NB4 (cell line): ENCODE results near the gene CTDNEP1.

Experiments used
- DNase-seq: peaks from one replicate; pipeline ENCODE4 v3.0.0; 2010; ENCODE audit warnings: low read depth
- H3K4me3 ChIP-seq: one replicate; pipeline ENCODE4 v1.5.1; 2011; ENCODE audit warnings: mild to moderate bottlenecking, low read depth, low read length, moderate library complexity
- MYC ChIP-seq: IDR thresholded peaks from 2 replicates; pipeline ENCODE4 v1.6.1; 2011; ENCODE audit warnings: low read depth, low read length
- POLR2A ChIP-seq: IDR thresholded peaks from 2 replicates; pipeline ENCODE4 v1.6.1; 2011; ENCODE audit warnings: mild to moderate bottlenecking; ENCODE audit not compliant: insufficient read length; ENCODE audit errors: extremely low read depth
- TF ChIP-seq, protein P1 (sequence below): IDR thresholded peaks from one replicate; pipeline ENCODE4 v1.5.1; 2012; ENCODE audit warnings: low read depth, low read length
- TF ChIP-seq, protein P2 (sequence below): IDR thresholded peaks from 2 replicates; pipeline ENCODE4 v1.6.1; 2011; ENCODE audit warnings: low read depth, low read length

The CTDNEP1 gene

DNA sequence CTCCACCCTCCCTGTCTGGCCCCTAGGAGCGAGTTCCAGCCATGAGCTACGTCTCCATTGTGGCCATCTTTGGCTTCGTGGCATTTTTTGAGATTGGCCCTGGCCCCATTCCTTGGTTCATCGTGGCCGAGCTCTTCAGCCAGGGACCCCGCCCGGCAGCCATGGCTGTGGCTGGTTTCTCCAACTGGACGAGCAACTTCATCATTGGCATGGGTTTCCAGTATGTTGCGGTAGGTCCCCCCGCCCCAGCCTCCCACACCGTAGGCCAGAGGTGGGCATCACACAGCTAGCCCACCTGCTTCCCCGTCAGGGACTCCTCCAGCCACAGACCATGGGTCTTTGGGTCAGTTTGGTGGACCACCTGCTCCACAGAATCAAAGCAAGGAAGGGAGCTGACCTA is 34.1 kb upstream of the CTDNEP1 start:
- no peak for DNase-seq
- no peak overlapping the region for H3K4me3 ChIP-seq
- TF ChIP-seq, protein P1, sequence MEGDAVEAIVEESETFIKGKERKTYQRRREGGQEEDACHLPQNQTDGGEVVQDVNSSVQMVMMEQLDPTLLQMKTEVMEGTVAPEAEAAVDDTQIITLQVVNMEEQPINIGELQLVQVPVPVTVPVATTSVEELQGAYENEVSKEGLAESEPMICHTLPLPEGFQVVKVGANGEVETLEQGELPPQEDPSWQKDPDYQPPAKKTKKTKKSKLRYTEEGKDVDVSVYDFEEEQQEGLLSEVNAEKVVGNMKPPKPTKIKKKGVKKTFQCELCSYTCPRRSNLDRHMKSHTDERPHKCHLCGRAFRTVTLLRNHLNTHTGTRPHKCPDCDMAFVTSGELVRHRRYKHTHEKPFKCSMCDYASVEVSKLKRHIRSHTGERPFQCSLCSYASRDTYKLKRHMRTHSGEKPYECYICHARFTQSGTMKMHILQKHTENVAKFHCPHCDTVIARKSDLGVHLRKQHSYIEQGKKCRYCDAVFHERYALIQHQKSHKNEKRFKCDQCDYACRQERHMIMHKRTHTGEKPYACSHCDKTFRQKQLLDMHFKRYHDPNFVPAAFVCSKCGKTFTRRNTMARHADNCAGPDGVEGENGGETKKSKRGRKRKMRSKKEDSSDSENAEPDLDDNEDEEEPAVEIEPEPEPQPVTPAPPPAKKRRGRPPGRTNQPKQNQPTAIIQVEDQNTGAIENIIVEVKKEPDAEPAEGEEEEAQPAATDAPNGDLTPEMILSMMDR: no peak

DNA sequence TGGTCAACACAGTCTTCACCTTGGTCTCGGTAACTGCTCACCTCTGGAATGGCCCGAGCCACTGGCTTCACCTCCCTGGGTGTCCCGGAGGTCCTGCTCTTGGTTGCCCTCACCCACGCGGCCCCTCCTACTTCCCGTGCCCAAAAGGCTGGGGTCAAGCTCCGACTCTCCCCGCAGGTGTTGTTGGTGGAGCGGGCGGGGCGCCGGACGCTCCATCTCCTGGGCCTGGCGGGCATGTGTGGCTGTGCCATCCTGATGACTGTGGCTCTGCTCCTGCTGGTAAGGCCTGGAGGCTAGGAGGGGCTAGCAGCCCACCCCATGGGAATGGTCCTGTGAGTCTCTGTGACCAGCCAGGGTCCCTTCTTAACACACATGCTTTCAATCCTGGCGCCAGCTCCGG is 33.4 kb upstream of the CTDNEP1 start:
- DNase-seq: no peak
- H3K4me3 ChIP-seq: no peak overlapping the region
- TF ChIP-seq, protein P1: no peak
- TF ChIP-seq, protein P2, sequence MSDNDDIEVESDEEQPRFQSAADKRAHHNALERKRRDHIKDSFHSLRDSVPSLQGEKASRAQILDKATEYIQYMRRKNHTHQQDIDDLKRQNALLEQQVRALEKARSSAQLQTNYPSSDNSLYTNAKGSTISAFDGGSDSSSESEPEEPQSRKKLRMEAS: no peak
- TF ChIP-seq MYC: no peak
- TF ChIP-seq POLR2A: no peak

DNA sequence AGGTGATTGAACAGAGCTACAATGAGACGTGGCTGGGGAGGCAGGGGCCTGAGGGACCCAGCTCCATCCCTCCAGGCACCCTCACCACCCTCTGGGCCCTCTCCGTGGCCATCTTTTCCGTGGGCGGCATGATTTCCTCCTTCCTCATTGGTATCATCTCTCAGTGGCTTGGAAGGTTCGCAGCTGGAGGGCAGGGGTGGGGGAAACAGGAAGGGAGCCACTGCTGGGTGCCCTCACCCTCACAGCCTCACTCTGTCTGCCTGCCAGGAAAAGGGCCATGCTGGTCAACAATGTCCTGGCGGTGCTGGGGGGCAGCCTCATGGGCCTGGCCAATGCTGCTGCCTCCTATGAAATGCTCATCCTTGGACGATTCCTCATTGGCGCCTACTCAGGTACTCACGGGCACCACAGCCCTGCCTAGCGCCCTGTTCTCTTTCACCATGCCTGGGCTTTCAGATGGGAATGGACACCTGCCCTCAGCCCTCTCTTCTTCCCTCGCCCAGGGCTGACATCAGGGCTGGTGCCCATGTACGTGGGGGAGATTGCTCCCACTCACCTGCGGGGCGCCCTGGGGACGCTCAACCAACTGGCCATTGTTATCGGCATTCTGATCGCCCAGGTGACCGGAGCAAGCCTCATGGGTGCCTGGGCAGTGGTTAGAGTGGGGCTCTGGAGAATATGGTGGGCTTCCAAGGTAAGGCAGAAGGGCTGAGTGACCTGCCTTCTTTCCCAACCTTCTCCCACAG is 32.1 kb upstream of the CTDNEP1 start:
- DNase-seq: peak; percentile 23
- H3K4me3 ChIP-seq: no peak overlapping the region
- TF ChIP-seq, protein P2: no peak
- TF ChIP-seq, protein P1: no peak
- TF ChIP-seq POLR2A (no peak), MYC (no peak)

DNA sequence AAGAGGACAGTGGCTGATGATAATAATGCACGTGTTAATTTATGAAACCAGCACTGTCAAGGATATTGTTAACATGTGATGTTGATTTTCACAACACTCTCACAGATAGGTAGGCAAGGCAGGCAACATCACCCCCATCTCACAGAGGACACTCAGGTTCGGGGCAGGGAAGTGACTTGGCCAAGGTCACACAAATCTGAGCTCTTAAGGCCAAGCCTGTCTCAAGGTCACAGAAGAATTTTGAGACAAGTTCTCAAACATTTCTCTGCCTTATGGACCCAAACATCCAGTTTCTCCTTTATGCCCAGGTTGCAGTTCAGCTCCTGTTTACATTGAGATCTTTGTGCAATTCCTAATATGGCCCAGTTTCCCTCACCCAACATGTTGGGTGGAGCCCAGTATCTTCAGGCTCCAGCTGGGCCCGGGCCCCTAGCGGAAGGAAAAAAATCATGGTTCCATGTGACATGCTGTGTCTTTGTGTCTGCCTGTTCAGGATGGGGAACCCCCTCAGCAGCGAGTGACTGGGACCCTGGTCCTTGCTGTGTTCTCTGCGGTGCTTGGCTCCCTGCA is 31.3 kb upstream of the CTDNEP1 start:
- no peak overlapping the region for H3K4me3 ChIP-seq
- TF ChIP-seq MYC (no peak), POLR2A (no peak)
- TF ChIP-seq, protein P1: no peak
- TF ChIP-seq, protein P2: no peak
- no peak for DNase-seq

DNA sequence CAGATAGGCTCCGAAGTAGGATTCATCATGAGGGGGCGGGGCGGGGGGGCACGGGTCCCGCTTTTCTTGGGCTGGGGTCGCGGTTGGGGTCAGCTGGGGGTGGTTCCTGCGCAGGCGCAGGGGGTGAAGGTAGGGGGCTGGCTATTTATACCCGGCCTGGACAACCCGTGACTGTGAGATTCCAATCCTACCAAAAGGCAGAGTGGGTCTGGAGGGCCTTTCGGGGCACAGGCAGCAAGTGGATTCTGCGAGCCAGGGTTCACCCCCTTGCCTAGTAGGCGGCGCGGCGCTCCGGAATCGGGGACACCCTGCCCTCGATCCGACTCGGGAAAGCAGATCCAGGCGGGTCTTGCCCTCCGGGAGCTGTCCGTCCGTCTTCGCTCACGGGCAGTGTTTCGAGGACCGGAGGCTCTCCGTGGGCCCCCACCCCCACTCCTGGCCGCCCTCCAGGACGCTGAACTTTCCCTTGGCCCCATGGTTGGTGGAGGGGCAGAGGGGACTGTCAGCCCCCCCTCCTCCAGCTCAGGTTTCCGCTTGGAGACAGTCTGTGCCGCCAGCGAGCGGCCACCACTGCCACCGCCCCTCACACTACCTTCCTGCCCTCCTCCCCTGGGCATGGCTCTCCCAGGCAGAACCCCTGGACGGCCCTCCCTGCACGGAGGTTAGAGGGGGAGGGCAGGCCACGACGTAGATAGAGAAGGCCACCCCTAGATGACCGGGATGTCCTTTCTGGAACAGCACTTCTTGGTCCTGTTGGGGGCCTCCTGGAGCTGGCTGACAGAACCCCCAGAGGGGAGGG is 30.6 kb upstream of the CTDNEP1 start:
- no peak for DNase-seq
- no peak overlapping the region for H3K4me3 ChIP-seq
- TF ChIP-seq, protein P2: no peak
- no peak for TF ChIP-seq MYC
- TF ChIP-seq, protein P1: no peak
- TF ChIP-seq POLR2A: no peak
